COLO668 (cell line): ENCODE results near the gene VWA7.

Experiments
- DNase-seq: peaks from one replicate; lab custom pipeline; 2025; ENCODE audit not compliant: unreplicated experiment; lab: John Stamatoyannopoulos, UW

VWA7 gene

GRCh38 chr6:31758281-31758680, 18.8 kb downstream of the VWA7 start:
- no peak for DNase-seq

- DNase-seq, result no peak
Measured at GRCh38 chr6:31752739-31753319, 24.3 kb downstream of the VWA7 start.

- no peak for DNase-seq
Measured at GRCh38 chr6:31750411-31751022, 26.6 kb downstream of the VWA7 start.

GRCh38 chr6:31749301-31750036, 27.7 kb downstream of the VWA7 start:
- no peak for DNase-seq

GRCh38 chr6:31744422-31744821, 32.7 kb downstream of the VWA7 start:
- DNase-seq, result no peak

GRCh38 chr6:31742894-31743293, 34.2 kb downstream of the VWA7 start:
- no peak for DNase-seq

- no peak for DNase-seq
Measured at GRCh38 chr6:31741815-31742214, 35.3 kb downstream of the VWA7 start.

GRCh38 chr6:31740397-31741223, 36.5 kb downstream of the VWA7 start:
- no peak for DNase-seq

- DNase-seq, result peak; percentile 97
Measured at GRCh38 chr6:31739639-31740396, 37.3 kb downstream of the VWA7 start, which contains the start of gene MSH5. Gene MSH5 (plus strand): TSS chr6:31740005. CDS start chr6:31740467, 462 bp downstream.

GRCh38 chr6:31737991-31738979, 38.8 kb downstream of the VWA7 start:
- DNase-seq, result peak; percentile 78

GRCh38 chr6:31737315-31737990, 39.7 kb downstream of the VWA7 start:
- DNase-seq, result peak; percentile 63

GRCh38 chr6:31736768-31737314, 40.3 kb downstream of the VWA7 start:
- DNase-seq, result no peak

- peak; percentile 82 for DNase-seq
Measured at GRCh38 chr6:31736021-31736767, 40.9 kb downstream of the VWA7 start, which contains the start of gene CLIC1. Gene CLIC1 (minus strand): TSS chr6:31736530. CDS start chr6:31736300, 230 bp downstream.

GRCh38 chr6:31734821-31735406, 42.2 kb downstream of the VWA7 start:
- DNase-seq, result peak; percentile 29

- DNase-seq, result no peak
Measured at GRCh38 chr6:31734247-31734820, 42.8 kb downstream of the VWA7 start.

GRCh38 chr6:31733734-31734133, 43.4 kb downstream of the VWA7 start:
- DNase-seq, result no peak

GRCh38 chr6:31732029-31732428, 45.1 kb downstream of the VWA7 start:
- no peak for DNase-seq
